K562 (cell line): ENCODE data around the gene ARIH1. TPM values are rescaled to one million over a fixed set of nuclear protein-coding genes. Genes with fewer than 3 reads are reported as not detected.
"Not testable (repeated sequence)": the region's sequence is repeated elsewhere in the genome, so short reads cannot be mapped to it uniquely, and the experiment has no call there.

Experiments used
- ATAC-seq: fragments of 200-7000 bp; cut with Tn5 transposase; 3 replicates; pipeline ENCODE4 v1.9.1; 2020; ENCODE audit warnings: moderate library complexity
- BruUV-seq: library from RNA; stranded (reverse); fragments of 400-500 nt; replicated peaks from 2 replicates; lab custom pipeline; 2021; lab: Mats Ljungman, UMichigan
- CTCF ChIA-PET: fragments of 300-600 bp; formaldehyde crosslinking; extraction: SDS; loops from one replicate; lab custom pipeline; 2021; ENCODE audit warnings: low intra/inter-chr PET ratio; lab: Yijun Ruan, JAX
- POLR2A ChIA-PET: fragments of 300-600, 350-650 bp; sonication (Branson Sonifier 250); formaldehyde crosslinking; extraction: SDS; loops from one replicate; lab custom pipeline; 2021; ENCODE audit warnings: antibody characterized with exemption, inconsistent platforms; lab: Yijun Ruan, JAX
- DNase-seq, 4 experiments: peaks; one replicate each; pipeline versions ENCODE4 v3.0.0 to v3.0.0-alpha.2; 2011 to 2018; ENCODE audit warnings: low spot score in 3 of 4, mixed read lengths in 3 of 4; ENCODE audit errors: extremely low read depth in 1 of 4
- FAIRE-seq: peaks from 2 replicates; lab custom pipeline; 2011; peaks lifted over from hg19 to GRCh38; lab: Jason Lieb, UNC
- H2AFZ ChIP-seq: 2 replicates; pipeline ENCODE4 v1.6.0; 2011; ENCODE audit warnings: low read depth, low read length, control low read depth, inconsistent platforms
- H3K27ac ChIP-seq: fragments of 200-600 bp; 3 replicates; pipeline ENCODE4 v1.8.0; 2011; ENCODE audit warnings: low read depth, mild to moderate bottlenecking, control low read depth, inconsistent platforms, low read length, moderate library complexity, mixed read lengths; ENCODE audit errors: extremely low read depth
- H3K27me3 ChIP-seq, 2 experiments: fragments of 300-600 bp in 1 of 2; 2 replicates in 1 of 2; 3 replicates in 1 of 2; pipeline versions ENCODE4 v1.6.0 to v1.8.0; 2011; ENCODE audit warnings: inconsistent platforms in 2 of 2, low read length in 2 of 2, mild to moderate bottlenecking in 1 of 2, mixed read lengths in 1 of 2, moderate library complexity in 1 of 2; ENCODE audit not compliant: control insufficient read depth in 2 of 2, insufficient read depth in 2 of 2
- H3K36me3 ChIP-seq: fragments of 300-600 bp; 3 replicates; pipeline ENCODE4 v1.8.0; 2011; ENCODE audit warnings: mild to moderate bottlenecking, low read length, inconsistent platforms; ENCODE audit not compliant: control insufficient read depth, insufficient read depth
- H3K4me1 ChIP-seq, 2 experiments: fragments of 200-600 bp in 1 of 2; replicated peaks in 1 of 2; 2 replicates in 1 of 2; 3 replicates in 1 of 2; pipeline versions ENCODE4 v1.5.1 to v1.8.0; 2011; ENCODE audit warnings: inconsistent platforms in 2 of 2, low read length in 2 of 2, mild to moderate bottlenecking in 1 of 2, mixed read lengths in 1 of 2, moderate library complexity in 1 of 2; ENCODE audit not compliant: control insufficient read depth in 2 of 2, insufficient read depth in 2 of 2
- H3K4me2 ChIP-seq: 2 replicates; pipeline ENCODE4 v1.6.1; 2011; ENCODE audit warnings: low read length, control low read depth, inconsistent platforms, mixed read lengths; ENCODE audit not compliant: insufficient read depth
- H3K4me3 ChIP-seq: fragments of 200-600 bp; sonication (generic), shearing (Covaris generic); 2 replicates; pipeline ENCODE4 v1.5.1; 2016; ENCODE audit warnings: control low read depth, inconsistent platforms
- H3K79me2 ChIP-seq: fragments of 200-600 bp; 3 replicates; pipeline ENCODE4 v1.8.0; 2011; ENCODE audit warnings: low read length, inconsistent platforms; ENCODE audit not compliant: control insufficient read depth, insufficient read depth
- H3K9ac ChIP-seq, 2 experiments: 2 replicates each; pipeline versions ENCODE4 v1.6.0 to v1.6.1; 2011; ENCODE audit warnings: low read depth in 2 of 2, low read length in 2 of 2, control low read depth in 1 of 2, inconsistent platforms in 1 of 2, mild to moderate bottlenecking in 1 of 2, mixed read lengths in 1 of 2; ENCODE audit not compliant: insufficient read depth in 1 of 2
- H3K9me1 ChIP-seq: one replicate; pipeline ENCODE4 v1.6.0; 2011; ENCODE audit warnings: inconsistent platforms, mild to moderate bottlenecking, low read length, moderate library complexity; ENCODE audit not compliant: control insufficient read depth, insufficient read depth
- H3K9me3 ChIP-seq: replicated peaks from 2 replicates; pipeline ENCODE4 v1.5.1; 2011; ENCODE audit warnings: low read depth, low read length, inconsistent platforms; ENCODE audit not compliant: control insufficient read depth, insufficient read depth
- H4K20me1 ChIP-seq: replicated peaks from 2 replicates; pipeline ENCODE4 v1.6.1; 2011; ENCODE audit warnings: low read length, inconsistent platforms, mixed read lengths; ENCODE audit not compliant: control insufficient read depth, insufficient read depth
- CTCF ChIP-seq, 3 experiments: IDR thresholded peaks in 2 of 3; conservative IDR thresholded peaks in 1 of 3; 2 replicates each; pipeline ENCODE4 v1.5.1; 2011 to 2012; ENCODE audit warnings: low read length in 3 of 3, mild to moderate bottlenecking in 3 of 3, control low read depth in 2 of 3, improper control_type of control experiment in 1 of 3, inconsistent platforms in 1 of 3, low read depth in 1 of 3, mixed read lengths in 1 of 3, moderate library complexity in 1 of 3; ENCODE audit not compliant: insufficient read depth in 2 of 3
- KDM1A ChIP-seq, 2 experiments: fragments of 450-650 bp; IDR thresholded peaks; 2 replicates each; pipeline ENCODE4 v1.6.1; 2016; ENCODE audit warnings: mild to moderate bottlenecking in 2 of 2
- RAD21 ChIP-seq, 2 experiments: fragments of 250-450 bp in 1 of 2; fragments of 450-650 bp in 1 of 2; sonication (Bioruptor Pico) in 1 of 2; formaldehyde crosslinking in 1 of 2; IDR thresholded peaks in 1 of 2; conservative IDR thresholded peaks in 1 of 2; 2 replicates each; pipeline versions ENCODE4 v1.4.0 to v1.8.0; 2020 to 2022; ENCODE audit warnings: mild to moderate bottlenecking in 2 of 2, moderate library complexity in 1 of 2
- WGBS: fragments of 100-300 bp; shearing (Covaris generic); methylation state at CpG from one replicate; pipeline ENCODE4 v1.1.6; 2016; ENCODE audit warnings: low coverage, mixed read lengths; ENCODE audit not compliant: insufficient coverage; ENCODE audit errors: missing lambda C conversion rate; 5-methylcytosine and 5-hydroxymethylcytosine counted together
- in situ Hi-C: fragments of 300-500 bp; cut with MboI; formaldehyde crosslinking; loops from 4 replicates; pipeline ENCODE4 v1.15.0; 2018; ENCODE audit warnings: inconsistent platforms, mixed read lengths
- intact Hi-C: fragments of 100-400 bp; cut with micrococcal nuclease; formaldehyde crosslinking; loops from 2 replicates; pipeline ENCODE4 v1.14.2; 2022
- polyA plus RNA-seq, 8 experiments: library from polyadenylated mRNA; depleted of rRNA in 4 of 8; stranded (reverse) in 5 of 8; unstranded in 3 of 8; fragments of >200 nt; fragmentation: Nextera tagmentation in 2 of 8; fragmentation: Illumina TruSeq in 1 of 8; extraction: Ambion mirVana in 2 of 8; extraction: Trizol in 1 of 8; gene quantifications; 2 replicates each; pipeline versions ENCODE4 v1.2.1 to v1.2.3, GENCODE V29; 2011 to 2014; ENCODE audit warnings: inconsistent platforms in 1 of 8, missing spikeins in 1 of 8
- total RNA-seq, 7 experiments: library from RNA; depleted of rRNA in 6 of 7; stranded (reverse); fragments of >200 nt in 6 of 7; fragmentation: Illumina TruSeq in 2 of 7; extraction: Trizol in 2 of 7; gene quantifications; 2 replicates each; pipeline versions ENCODE4 v1.2.1 to v1.2.3, GENCODE V29; 2011 to 2021; ENCODE audit warnings: low replicate concordance in 1 of 7
- TF ChIP-seq, protein P1 (sequence below): fragments of 450-650 bp; formaldehyde crosslinking; IDR thresholded peaks from 2 replicates; pipeline ENCODE4 v1.4.0; 2020; ENCODE audit warnings: mild to moderate bottlenecking, mixed read lengths

ARIH1 gene
- total and polyA plus RNA-seq, 9 of the 15 experiments (the other 6 are each of a cell fraction or from before 2014, with no cell fraction given) = 17.7 to 125 (median 31.4) TPM

DNA sequence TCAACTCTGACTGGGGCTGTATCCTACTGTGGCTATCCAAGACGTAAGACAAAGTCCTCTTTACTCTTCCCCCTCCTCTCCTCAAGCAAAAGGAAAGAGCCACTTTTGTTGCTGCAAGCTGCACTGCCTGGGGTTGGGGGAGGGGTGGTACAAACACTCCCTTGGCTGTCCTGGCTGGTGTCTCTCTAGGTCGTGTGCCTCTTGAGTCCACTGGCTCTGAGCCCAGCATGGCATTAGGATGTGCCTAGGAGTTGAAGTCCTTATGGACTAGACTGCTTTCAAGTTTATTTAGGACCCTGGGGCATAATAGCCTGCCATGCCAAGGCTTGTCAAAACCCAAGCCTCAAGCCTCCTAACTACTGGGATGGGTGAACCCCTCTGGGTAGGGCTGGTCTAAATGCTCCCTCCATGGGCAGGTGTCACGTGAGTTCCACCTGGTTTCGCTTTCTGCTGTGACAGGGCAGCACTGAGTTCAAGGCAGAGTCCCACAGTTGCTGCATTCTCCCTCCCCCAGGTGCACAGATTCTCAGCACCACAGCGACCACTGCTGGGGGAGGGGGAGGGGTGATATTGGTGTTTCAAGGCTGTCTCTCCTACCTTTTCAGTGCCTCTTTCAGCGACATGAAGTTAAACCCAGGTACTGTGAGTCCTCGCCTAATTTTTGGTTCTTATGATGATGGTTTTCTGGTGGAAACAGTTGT, 141.6 kb downstream of the ARIH1 start:
- H3K4me1 ChIP-seq, H3K4me2 ChIP-seq, H3K36me3 ChIP-seq, intact Hi-C loops, H2AFZ ChIP-seq, BruUV-seq, H3K9me1 ChIP-seq, POLR2A ChIA-PET, FAIRE-seq, H3K27ac ChIP-seq, H3K79me2 ChIP-seq, H3K4me3 ChIP-seq, H4K20me1 ChIP-seq, H3K9me3 ChIP-seq, H3K9ac ChIP-seq: not testable (repeated sequence)
- TF ChIP-seq CTCF (IDR thresholded peaks at IDR 0.05 in 2 of 3, conservative IDR thresholded peaks at IDR 0.05 in 1 of 3; ENCODE audit: insufficient read depth in 2 of 3, low read depth in 1 of 3, low read length in 3 of 3) = peak in 2 of 3 experiments; percentile 20 to 22; a peak in 1 of 6 replicates
- peak in 1 of 2 experiments; percentile 40; a peak in 1 of 4 replicates for TF ChIP-seq KDM1A (IDR thresholded peaks at IDR 0.05)
- TF ChIP-seq RAD21 (CRISPR knock-in tag; conservative IDR thresholded peaks at IDR 0.05 in 1 of 2, IDR thresholded peaks at IDR 0.05 in 1 of 2) = peak in 1 of 2 experiments; percentile 29; a peak in 2 of 4 replicates
- TF ChIP-seq, protein P1, sequence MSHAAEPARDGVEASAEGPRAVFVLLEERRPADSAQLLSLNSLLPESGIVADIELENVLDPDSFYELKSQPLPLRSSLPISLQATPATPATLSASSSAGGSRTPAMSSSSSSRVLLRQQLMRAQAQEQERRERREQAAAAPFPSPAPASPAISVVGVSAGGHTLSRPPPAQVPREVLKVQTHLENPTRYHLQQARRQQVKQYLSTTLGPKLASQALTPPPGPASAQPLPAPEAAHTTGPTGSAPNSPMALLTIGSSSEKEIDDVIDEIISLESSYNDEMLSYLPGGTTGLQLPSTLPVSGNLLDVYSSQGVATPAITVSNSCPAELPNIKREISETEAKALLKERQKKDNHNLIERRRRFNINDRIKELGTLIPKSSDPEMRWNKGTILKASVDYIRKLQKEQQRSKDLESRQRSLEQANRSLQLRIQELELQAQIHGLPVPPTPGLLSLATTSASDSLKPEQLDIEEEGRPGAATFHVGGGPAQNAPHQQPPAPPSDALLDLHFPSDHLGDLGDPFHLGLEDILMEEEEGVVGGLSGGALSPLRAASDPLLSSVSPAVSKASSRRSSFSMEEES (CRISPR knock-in tag) = 0 out of 2 replicates have a peak, but pooled peaks have one; percentile 28
- CTCF ChIA-PET = interaction anchor here (0.6 kb wide), 1 partner anchor 622 kb away, joined by 3 read pairs; no protein-coding TSS in a partner anchor
- peak in 1 of 4 experiments; percentile 14 for DNase-seq
- peaks cover 0 to 22% of the 10 kb centered on the region in 2 experiments; a peak in 3 of 5 replicates for H3K27me3 ChIP-seq
- 3% methylated on average over 6 of the region's 7 CpGs for WGBS
- in situ Hi-C loops = loop anchor here (5.0 kb wide), 1 partner anchor 57 kb away; no protein-coding TSS in a partner anchor
- ATAC-seq = peak; percentile 72
